SK-N-SH treated with all-trans-retinoic acid at 6 μM for 48 hours (cell line): ENCODE results near the gene PGBD1.

Experiments used
- ATAC-seq: fragments of 200-7000 bp; cut with Tn5 transposase; 3 replicates; pipeline ENCODE4 v1.9.1; 2020; ENCODE audit warnings: mild to moderate bottlenecking, moderate library complexity
- ARNTL ChIP-seq: fragments of 450-650 bp; formaldehyde crosslinking; IDR thresholded peaks from 2 replicates; pipeline ENCODE4 v1.5.0; 2020; ENCODE audit warnings: low read depth, mild to moderate bottlenecking, moderate library complexity, borderline replicate concordance
- BACH2 ChIP-seq: fragments of 250-450 bp; sonication (Bioruptor Pico); IDR thresholded peaks from 2 replicates; pipeline ENCODE4 v1.9.0; 2021; ENCODE audit warnings: mild to moderate bottlenecking, borderline replicate concordance
- CSDC2 ChIP-seq: fragments of 250-450 bp; sonication (Bioruptor Pico); IDR thresholded peaks from 2 replicates; pipeline ENCODE4 v1.5.0; 2020; ENCODE audit warnings: mild to moderate bottlenecking, moderate library complexity
- ESRRG ChIP-seq: fragments of 250-450 bp; sonication (Bioruptor Pico); IDR thresholded peaks from 2 replicates; pipeline ENCODE4 v1.6.1; 2021; ENCODE audit warnings: mild to moderate bottlenecking
- GLIS3 ChIP-seq: fragments of 250-450 bp; sonication (Bioruptor Pico); IDR thresholded peaks from 2 replicates; pipeline ENCODE4 v1.5.0; 2020; ENCODE audit warnings: mild to moderate bottlenecking, moderate library complexity
- ISL1 ChIP-seq: fragments of 250-450 bp; sonication (Bioruptor Pico); IDR thresholded peaks from 2 replicates; pipeline ENCODE4 v2.1.2; 2022; ENCODE audit warnings: mild to moderate bottlenecking, moderate library complexity
- OSR1 ChIP-seq: fragments of 250-450 bp; sonication (Bioruptor Pico); IDR thresholded peaks from 2 replicates; pipeline ENCODE4 v1.8.0; 2022; ENCODE audit warnings: moderate library complexity, mild to moderate bottlenecking, inconsistent platforms
- PPARA ChIP-seq: fragments of 250-450 bp; sonication (Bioruptor Pico); IDR thresholded peaks from 2 replicates; pipeline ENCODE4 v1.5.0; 2020; ENCODE audit warnings: mild to moderate bottlenecking, borderline replicate concordance
- RARB ChIP-seq: fragments of 250-450 bp; sonication (Bioruptor Pico); IDR thresholded peaks from 2 replicates; pipeline ENCODE4 v1.8.0; 2021; ENCODE audit warnings: mild to moderate bottlenecking, moderate library complexity
- SNAI2 ChIP-seq: fragments of 250-450 bp; sonication (Bioruptor Pico); IDR thresholded peaks from 2 replicates; pipeline ENCODE4 v1.5.0; 2020; ENCODE audit warnings: mild to moderate bottlenecking, moderate library complexity
- TCF4 ChIP-seq: fragments of 250-450 bp; sonication (Bioruptor Pico); IDR thresholded peaks from 2 replicates; pipeline ENCODE4 v1.8.0; 2021; ENCODE audit warnings: mild to moderate bottlenecking, moderate library complexity, borderline replicate concordance
- TOX ChIP-seq: fragments of 250-450 bp; sonication (Bioruptor Pico); IDR thresholded peaks from 2 replicates; pipeline ENCODE4 v1.8.0; 2021; ENCODE audit warnings: mild to moderate bottlenecking, moderate library complexity, borderline replicate concordance
- ZC3H10 ChIP-seq: fragments of 250-450 bp; sonication (Bioruptor Pico); IDR thresholded peaks from 2 replicates; pipeline ENCODE4 v1.5.1; 2021; ENCODE audit warnings: mild to moderate bottlenecking, moderate library complexity
- ZFP3 ChIP-seq: fragments of 250-450 bp; sonication (Bioruptor Pico); IDR thresholded peaks from 2 replicates; pipeline ENCODE4 v1.5.0; 2020; ENCODE audit warnings: mild to moderate bottlenecking, moderate library complexity
- ZFP30 ChIP-seq: fragments of 450-650 bp; formaldehyde crosslinking; IDR thresholded peaks from 2 replicates; pipeline ENCODE4 v1.5.0; 2022; ENCODE audit warnings: mild to moderate bottlenecking, moderate library complexity
- ZNF565 ChIP-seq: fragments of 450-650 bp; formaldehyde crosslinking; conservative IDR thresholded peaks from 2 replicates; pipeline ENCODE4 v1.5.0; 2020; ENCODE audit warnings: low read depth, mild to moderate bottlenecking, moderate library complexity
- ZNF70 ChIP-seq: fragments of 450-650 bp; formaldehyde crosslinking; IDR thresholded peaks from 2 replicates; pipeline ENCODE4 v1.5.0; 2020; ENCODE audit warnings: mild to moderate bottlenecking, moderate library complexity
- ZNF8 ChIP-seq: fragments of 450-650 bp; formaldehyde crosslinking; IDR thresholded peaks from 2 replicates; pipeline ENCODE4 v1.5.0; 2020; ENCODE audit warnings: mild to moderate bottlenecking, moderate library complexity
- TF ChIP-seq, protein P1 (sequence below): fragments of 250-450 bp; sonication (Bioruptor Pico); IDR thresholded peaks from 2 replicates; pipeline ENCODE4 v1.5.1; 2021; ENCODE audit warnings: mild to moderate bottlenecking, moderate library complexity
- TF ChIP-seq, protein P2 (sequence below): fragments of 250-450 bp; sonication (Bioruptor Pico); IDR thresholded peaks from 2 replicates; pipeline ENCODE4 v1.8.0; 2020; ENCODE audit warnings: mild to moderate bottlenecking, moderate library complexity, borderline replicate concordance
- TF ChIP-seq, protein P3 (sequence below): fragments of 250-450 bp; sonication (Bioruptor Pico); IDR thresholded peaks from 2 replicates; pipeline ENCODE4 v1.5.1; 2020; ENCODE audit warnings: low read depth, mild to moderate bottlenecking, moderate library complexity
- TF ChIP-seq, protein P4 (sequence below): fragments of 250-450 bp; sonication (Bioruptor Pico); IDR thresholded peaks from 2 replicates; pipeline ENCODE4 v1.8.0; 2021; ENCODE audit warnings: low read depth, mild to moderate bottlenecking, moderate library complexity, borderline replicate concordance

Gene PGBD1

DNA sequence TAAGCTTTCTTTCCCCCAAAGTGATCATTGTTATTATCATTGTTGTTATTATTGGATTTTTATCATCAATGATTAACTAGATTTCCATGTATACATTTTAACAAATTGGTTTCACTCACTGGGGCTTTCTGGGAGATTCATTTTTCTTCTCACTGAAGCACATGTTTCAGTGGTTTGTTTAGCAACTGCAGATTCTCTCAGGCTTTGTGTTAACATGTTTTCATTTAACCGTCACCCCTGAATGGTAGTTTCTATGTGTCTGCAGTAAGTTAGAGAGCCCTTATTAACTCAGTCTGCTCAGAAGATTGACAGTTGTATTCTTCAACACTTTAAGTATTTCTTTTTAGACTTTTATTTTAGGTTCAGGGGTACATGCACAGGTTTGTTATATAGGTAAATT, 41.7 kb upstream of the PGBD1 start:
- no peak for ATAC-seq
- TF ChIP-seq ZC3H10 (CRISPR knock-in tag) (no peak), ZNF8 (CRISPR knock-in tag) (no peak), ZNF70 (CRISPR knock-in tag) (no peak), ARNTL (CRISPR knock-in tag) (no peak), ZFP30 (CRISPR knock-in tag) (no peak), ZNF565 (CRISPR knock-in tag) (no peak), BACH2 (CRISPR knock-in tag) (no peak), TOX (CRISPR knock-in tag) (no peak), TCF4 (CRISPR knock-in tag) (no peak), ISL1 (no peak), SNAI2 (CRISPR knock-in tag) (no peak), ZFP3 (CRISPR knock-in tag) (no peak), RARB (CRISPR knock-in tag) (no peak), OSR1 (CRISPR knock-in tag) (no peak), ESRRG (no peak), CSDC2 (CRISPR knock-in tag) (no peak)
- TF ChIP-seq, protein P1, sequence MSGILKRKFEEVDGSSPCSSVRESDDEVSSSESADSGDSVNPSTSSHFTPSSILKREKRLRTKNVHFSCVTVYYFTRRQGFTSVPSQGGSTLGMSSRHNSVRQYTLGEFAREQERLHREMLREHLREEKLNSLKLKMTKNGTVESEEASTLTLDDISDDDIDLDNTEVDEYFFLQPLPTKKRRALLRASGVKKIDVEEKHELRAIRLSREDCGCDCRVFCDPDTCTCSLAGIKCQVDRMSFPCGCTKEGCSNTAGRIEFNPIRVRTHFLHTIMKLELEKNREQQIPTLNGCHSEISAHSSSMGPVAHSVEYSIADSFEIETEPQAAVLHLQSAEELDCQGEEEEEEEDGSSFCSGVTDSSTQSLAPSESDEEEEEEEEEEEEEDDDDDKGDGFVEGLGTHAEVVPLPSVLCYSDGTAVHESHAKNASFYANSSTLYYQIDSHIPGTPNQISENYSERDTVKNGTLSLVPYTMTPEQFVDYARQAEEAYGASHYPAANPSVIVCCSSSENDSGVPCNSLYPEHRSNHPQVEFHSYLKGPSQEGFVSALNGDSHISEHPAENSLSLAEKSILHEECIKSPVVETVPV (CRISPR knock-in tag), result no peak
- TF ChIP-seq, protein P2, sequence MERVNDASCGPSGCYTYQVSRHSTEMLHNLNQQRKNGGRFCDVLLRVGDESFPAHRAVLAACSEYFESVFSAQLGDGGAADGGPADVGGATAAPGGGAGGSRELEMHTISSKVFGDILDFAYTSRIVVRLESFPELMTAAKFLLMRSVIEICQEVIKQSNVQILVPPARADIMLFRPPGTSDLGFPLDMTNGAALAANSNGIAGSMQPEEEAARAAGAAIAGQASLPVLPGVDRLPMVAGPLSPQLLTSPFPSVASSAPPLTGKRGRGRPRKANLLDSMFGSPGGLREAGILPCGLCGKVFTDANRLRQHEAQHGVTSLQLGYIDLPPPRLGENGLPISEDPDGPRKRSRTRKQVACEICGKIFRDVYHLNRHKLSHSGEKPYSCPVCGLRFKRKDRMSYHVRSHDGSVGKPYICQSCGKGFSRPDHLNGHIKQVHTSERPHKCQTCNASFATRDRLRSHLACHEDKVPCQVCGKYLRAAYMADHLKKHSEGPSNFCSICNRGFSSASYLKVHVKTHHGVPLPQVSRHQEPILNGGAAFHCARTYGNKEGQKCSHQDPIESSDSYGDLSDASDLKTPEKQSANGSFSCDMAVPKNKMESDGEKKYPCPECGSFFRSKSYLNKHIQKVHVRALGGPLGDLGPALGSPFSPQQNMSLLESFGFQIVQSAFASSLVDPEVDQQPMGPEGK, result no peak
- TF ChIP-seq, protein P3, sequence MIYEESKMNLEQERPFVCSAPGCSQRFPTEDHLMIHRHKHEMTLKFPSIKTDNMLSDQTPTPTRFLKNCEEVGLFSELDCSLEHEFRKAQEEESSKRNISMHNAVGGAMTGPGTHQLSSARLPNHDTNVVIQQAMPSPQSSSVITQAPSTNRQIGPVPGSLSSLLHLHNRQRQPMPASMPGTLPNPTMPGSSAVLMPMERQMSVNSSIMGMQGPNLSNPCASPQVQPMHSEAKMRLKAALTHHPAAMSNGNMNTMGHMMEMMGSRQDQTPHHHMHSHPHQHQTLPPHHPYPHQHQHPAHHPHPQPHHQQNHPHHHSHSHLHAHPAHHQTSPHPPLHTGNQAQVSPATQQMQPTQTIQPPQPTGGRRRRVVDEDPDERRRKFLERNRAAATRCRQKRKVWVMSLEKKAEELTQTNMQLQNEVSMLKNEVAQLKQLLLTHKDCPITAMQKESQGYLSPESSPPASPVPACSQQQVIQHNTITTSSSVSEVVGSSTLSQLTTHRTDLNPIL, result no peak
- TF ChIP-seq, all 23 proteins: peak for 0

DNA sequence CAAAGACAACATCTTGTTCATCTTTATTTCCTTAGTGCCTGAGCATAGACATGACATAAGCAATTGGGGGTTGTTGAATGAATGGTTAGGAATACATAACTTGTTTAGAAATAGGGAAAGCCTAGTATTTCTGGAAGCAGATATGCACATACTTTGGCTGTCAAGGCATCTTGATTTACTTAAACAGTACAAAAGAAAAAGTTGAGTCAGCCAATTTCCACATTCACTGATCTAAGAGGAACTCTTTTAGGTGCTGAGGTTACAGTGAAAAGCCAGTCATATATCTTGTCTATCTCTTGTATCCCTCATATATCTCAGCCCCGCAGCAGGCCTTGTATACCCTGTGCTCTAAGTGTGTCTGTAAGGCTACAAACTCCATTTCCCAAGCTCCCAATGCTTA, 40.9 kb upstream of the PGBD1 start:
- TF ChIP-seq OSR1 (CRISPR knock-in tag), result no peak
- TF ChIP-seq ZFP3 (CRISPR knock-in tag), result no peak
- TF ChIP-seq PPARA (CRISPR knock-in tag), result no peak
- no peak for TF ChIP-seq ZC3H10 (CRISPR knock-in tag)
- TF ChIP-seq SNAI2 (CRISPR knock-in tag), result no peak
- no peak for TF ChIP-seq BACH2 (CRISPR knock-in tag)
- TF ChIP-seq TOX (CRISPR knock-in tag), result no peak
- TF ChIP-seq ZNF565 (CRISPR knock-in tag), result no peak
- TF ChIP-seq, protein P3, result no peak
- no peak for TF ChIP-seq RARB (CRISPR knock-in tag)
- no peak for TF ChIP-seq ESRRG
- TF ChIP-seq CSDC2 (CRISPR knock-in tag), result no peak
- no peak for TF ChIP-seq ZNF8 (CRISPR knock-in tag)
- TF ChIP-seq ZNF70 (CRISPR knock-in tag), result no peak
- TF ChIP-seq, protein P2, result no peak
- no peak for TF ChIP-seq ISL1
- TF ChIP-seq GLIS3, result no peak
- no peak for TF ChIP-seq ARNTL (CRISPR knock-in tag)
- TF ChIP-seq ZFP30 (CRISPR knock-in tag), result no peak
- TF ChIP-seq, protein P4, sequence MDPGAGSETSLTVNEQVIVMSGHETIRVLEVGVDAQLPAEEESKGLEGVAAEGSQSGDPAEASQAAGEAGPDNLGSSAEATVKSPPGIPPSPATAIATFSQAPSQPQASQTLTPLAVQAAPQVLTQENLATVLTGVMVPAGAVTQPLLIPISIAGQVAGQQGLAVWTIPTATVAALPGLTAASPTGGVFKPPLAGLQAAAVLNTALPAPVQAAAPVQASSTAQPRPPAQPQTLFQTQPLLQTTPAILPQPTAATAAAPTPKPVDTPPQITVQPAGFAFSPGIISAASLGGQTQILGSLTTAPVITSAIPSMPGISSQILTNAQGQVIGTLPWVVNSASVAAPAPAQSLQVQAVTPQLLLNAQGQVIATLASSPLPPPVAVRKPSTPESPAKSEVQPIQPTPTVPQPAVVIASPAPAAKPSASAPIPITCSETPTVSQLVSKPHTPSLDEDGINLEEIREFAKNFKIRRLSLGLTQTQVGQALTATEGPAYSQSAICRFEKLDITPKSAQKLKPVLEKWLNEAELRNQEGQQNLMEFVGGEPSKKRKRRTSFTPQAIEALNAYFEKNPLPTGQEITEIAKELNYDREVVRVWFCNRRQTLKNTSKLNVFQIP (CRISPR knock-in tag), result no peak
- no peak for ATAC-seq
